Measurements from ENCODE around the gene PKD2.

DNA sequence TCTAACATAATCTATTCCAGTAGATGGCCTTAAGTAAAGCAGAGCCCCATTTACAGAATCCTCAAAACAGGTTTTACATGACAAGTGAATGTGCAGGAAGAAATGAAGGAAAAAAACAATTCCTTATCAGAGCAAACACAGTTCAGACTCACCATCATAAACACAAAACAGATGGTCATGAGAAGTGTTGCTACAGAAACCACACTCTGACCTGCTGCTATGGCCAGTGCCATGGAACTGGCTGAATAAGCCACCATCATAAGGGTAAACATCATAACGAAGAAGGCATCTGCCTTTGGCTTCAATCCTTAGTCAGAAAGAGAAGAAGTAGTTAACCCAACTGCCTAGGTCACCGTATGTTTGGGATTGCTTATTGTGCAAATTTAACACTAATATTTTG is 89.9 kb downstream of the PKD2 start:
- no peak for TF ChIP-seq POLR2AphosphoS5 (IDR thresholded peaks at IDR 0.05; ENCODE audit: low read depth, low read length)
- no peak for TF ChIP-seq TAF1 (IDR thresholded peaks at IDR 0.05; ENCODE audit: borderline replicate concordance, insufficient read depth, low read length)
